NCI-H345 treated with DMSO at 0.1 percent for 48 hours (cell line): Measurements from ENCODE around the gene INSYN1.

ENCODE experiments used
- DNase-seq: peaks from one replicate; lab custom pipeline; 2025; ENCODE audit not compliant: unreplicated experiment; lab: John Stamatoyannopoulos, UW

INSYN1 gene

GRCh38 chr15:73691396-73691795 is 61.8 kb downstream of the INSYN1 start:
- no peak for DNase-seq

GRCh38 chr15:73688455-73688854 is 64.7 kb downstream of the INSYN1 start:
- DNase-seq: no peak

DNA sequence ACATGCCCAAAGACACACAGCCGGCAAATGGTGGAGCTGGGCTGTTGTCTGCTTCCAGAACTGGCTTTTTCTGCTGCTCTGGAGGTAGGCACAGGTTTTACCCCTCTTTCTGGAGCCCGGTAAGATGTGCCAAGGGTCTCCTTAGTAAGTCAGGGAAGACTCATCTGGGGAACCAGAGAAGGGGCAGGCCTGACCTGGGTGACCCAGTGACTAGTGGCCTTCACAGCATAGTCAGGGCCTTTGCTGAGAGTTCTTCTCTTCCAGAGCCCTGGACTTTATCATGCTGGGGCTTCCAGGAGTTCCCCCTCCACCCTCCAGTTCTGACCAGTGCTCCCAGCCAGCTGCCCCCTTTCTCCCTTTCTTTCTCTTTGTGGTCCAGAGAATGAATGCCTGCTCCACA is 65.8 kb downstream of the INSYN1 start:
- no peak for DNase-seq

DNA sequence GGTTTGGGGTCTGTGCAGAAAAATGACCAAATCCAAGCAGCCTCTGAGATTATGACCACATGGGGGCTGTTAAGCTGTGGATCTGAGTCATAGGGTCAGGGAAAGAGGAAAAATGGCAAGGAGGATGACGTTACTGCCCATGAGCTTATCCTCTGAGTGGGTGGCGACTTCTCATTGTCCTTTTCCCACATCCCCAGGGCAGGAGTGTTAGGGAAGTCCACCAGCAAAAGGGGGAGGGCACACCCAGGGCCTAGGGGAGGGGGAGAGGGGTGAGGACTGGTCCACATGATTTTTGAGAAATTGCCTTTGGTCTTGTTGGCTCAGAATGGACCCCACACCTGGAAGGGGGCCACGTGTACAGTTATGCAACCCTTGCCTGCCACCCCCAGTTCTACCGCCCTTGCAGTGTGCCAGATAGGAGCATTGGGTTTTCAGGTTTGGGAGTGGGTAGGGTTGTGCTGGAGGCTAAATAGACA is 66.3 kb downstream of the INSYN1 start:
- DNase-seq: no peak

GRCh38 chr15:73685981-73686380 is 67.2 kb downstream of the INSYN1 start:
- DNase-seq: no peak
